GM21717 (cell line): ENCODE measurements around the gene USP10.

ENCODE experiments used
- ATAC-seq: cut with Tn5 transposase; IDR thresholded peaks from one replicate; pipeline ENCODE4 v1.9.1; 2021; ENCODE audit warnings: mild to moderate bottlenecking, moderate library complexity; ENCODE audit not compliant: unreplicated experiment

USP10 gene

DNA sequence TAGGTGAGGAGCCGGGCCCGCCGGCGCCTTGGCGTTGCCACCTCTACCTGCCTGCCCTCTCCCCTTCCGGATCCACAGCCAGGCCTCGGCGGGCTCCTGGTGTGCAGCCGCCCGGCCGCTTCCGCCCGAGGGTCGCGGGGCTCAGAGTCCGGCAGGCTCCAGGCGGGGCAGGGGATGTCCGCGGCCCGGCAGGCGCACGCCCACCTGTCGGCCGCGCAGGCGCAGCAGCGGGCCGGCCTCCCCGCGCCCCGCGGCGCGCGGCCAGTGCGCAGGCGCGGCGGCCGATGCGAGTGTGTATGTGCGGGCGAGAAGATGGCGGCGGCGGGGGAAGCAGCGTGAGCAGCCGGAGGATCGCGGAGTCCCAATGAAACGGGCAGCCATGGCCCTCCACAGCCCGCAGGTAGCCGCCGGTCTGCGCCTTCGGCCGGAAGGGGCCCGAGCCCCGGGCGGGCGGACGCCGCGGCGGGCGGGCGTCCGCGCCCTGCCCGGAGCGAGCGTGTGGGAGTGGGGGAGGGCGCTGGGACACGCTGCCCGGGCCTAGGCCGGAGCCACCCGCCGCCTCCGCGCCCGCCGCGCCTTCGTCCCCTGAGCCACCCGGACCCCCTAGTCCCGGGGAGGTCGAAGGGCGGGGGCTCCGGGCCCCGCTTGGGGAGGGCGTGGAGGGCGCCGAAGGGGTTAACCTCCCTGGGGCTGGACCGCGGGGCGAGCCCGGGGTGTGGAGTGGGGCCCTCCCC is at the start of gene USP10:
Gene USP10 (plus strand): TSS at position 289 of the 734 bp plus-strand sequence. CDS start 91 bp downstream, at position 380.
- peak; percentile 74 for ATAC-seq

- no peak for ATAC-seq
These were observed 49.5 kb upstream of the USP10 start for GRCh38 chr16:84650062-84650991.

- ATAC-seq, result no peak
These were observed 47.2 kb upstream of the USP10 start for GRCh38 chr16:84652566-84652965.

GRCh38 chr16:84654238-84654637 is 45.6 kb upstream of the USP10 start:
- no peak for ATAC-seq

DNA sequence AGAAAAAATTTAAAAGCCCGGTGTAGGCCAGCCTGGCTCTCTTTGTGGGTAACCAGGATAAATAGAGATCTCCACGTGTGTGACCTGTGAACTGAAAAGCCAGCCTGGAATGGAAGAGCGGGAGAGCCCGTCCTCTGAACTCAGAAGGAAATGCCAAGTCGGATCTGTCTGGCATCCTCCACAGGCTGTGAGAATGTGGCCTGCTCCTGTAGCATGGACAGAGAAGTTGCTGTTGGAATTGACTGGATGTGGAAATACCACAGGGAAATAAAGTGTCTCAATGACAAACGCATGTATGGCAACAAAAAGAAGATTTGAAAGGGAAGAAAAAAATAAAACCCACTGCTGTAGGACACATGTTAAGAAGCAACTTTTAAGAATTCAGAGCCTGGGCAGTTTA is 44.8 kb upstream of the USP10 start:
- ATAC-seq, result no peak

- ATAC-seq, result no peak
These were observed 43.2 kb upstream of the USP10 start for GRCh38 chr16:84656649-84657048.

GRCh38 chr16:84657229-84657837 is 42.5 kb upstream of the USP10 start:
- ATAC-seq, result no peak

DNA sequence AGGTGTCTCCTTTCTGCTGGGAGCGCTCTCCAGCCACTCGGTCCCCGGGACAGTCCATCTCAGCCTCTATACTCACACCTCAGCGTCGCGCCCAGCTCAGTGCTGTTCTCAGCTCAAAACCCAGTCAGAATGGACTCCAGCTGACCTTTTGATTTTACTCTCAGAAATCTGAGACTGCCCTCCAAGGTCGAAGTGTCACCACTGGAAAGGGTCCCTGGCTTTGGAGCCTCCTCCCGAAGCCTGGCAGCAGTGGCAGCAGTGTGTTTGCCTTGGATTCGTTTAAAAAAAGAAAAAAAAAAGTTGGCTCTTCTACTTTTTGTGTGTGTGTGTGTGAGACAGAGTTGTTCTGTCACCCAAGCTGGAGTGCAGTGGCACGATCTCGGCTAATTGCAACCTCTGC is 41.1 kb upstream of the USP10 start:
- no peak for ATAC-seq

GRCh38 chr16:84659656-84660300 is 40.0 kb upstream of the USP10 start:
- ATAC-seq, result no peak

DNA sequence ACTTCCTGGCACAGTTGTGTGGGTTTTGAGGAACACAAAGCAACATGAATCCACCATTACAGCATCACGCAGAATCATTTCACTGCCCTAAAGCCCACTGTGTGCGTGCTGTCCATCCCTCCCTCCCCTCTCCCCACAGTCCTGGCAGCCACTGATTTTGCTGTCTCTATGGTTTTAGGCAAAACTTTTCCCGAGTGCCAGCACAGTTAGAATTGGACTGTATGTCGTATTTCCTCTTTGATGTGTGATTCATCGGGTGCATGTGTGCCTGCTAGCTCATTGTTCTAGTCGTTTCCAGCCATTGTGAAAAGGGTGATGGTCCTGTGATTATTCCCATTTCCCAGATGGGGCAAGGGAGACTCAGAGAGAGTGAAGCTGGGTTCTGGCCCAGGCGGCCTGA is 38.8 kb upstream of the USP10 start:
- no peak for ATAC-seq

GRCh38 chr16:84661418-84662060 is 38.3 kb upstream of the USP10 start:
- no peak for ATAC-seq

DNA sequence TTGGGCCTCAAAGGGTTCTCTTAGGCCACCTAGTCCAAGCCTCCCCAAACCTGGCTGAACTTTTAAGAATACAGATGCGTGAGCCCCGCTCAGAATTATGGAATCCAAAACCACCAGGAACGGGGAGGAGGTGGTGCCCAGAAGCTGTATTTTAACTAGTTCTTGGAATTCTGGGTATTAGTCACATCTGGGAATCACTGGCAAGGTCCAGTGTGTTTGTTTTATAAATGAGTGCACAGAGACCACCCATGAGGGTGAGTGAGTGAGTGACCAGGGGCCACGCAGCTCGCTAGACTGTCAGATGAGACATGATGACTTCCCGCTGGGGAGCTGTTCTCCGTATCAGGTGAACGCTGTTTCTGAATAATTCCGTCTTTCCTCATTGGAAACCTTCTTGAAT is 37.3 kb upstream of the USP10 start:
- no peak for ATAC-seq

- peak; percentile 46 for ATAC-seq
These were observed 36.2 kb upstream of the USP10 start for GRCh38 chr16:84663433-84664101.

- ATAC-seq, result no peak
These were observed 34.4 kb upstream of the USP10 start for GRCh38 chr16:84665359-84665758.

DNA sequence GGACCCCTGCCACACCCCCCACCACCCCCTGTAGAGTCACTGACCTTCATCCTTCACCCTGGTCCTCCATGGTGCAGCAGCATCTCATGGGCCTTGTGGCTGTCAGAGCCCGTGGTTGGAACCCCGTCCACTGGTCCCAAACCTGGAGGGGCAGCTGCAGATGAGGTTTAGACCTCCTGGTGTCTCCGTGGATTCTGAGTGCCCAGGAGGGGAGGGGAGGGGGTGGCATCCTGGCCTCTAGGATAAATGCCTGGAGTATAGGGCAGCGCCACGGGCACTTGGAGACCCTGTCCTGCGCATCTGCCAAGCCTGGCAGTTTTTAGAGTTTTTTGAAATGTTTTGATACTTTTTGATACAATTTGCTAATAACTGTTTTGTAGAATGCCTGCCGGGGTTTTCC is 34.0 kb upstream of the USP10 start:
- ATAC-seq, result no peak

DNA sequence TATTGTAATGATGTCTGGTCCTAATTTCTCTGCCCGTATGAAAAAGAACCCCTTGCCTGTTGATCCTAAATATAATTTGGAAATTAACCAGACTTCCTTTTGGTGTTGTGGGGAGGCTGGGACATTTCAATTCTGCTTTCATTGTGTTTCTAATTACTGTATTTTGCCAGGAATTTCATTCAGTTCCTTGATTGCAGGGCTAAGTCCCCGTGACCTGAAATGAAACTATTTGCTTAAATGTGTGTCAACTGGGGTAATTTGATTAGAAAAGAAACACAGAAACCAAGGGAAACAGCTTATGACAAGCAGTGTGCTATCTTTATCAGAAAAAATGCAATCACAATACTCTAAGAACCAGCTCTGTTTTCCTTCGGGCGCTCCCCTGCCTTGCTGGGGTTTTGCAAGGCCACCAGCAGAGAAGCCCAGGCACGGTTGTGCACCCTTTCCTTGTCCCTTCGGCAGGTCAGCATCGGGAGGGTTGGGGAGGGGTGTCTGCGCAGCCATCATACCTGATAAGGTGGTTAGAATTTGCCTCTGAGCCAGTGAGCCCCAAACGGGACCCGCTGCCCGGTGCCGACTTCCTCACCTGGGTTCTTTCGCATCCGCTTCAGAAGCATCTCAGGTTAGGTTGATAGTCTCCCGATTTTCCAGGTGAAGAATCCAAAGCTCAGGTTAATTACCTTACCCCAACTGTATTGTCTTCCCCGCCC is 32.0 kb upstream of the USP10 start:
- no peak for ATAC-seq

GRCh38 chr16:84670063-84670462 is 29.7 kb upstream of the USP10 start:
- no peak for ATAC-seq

DNA sequence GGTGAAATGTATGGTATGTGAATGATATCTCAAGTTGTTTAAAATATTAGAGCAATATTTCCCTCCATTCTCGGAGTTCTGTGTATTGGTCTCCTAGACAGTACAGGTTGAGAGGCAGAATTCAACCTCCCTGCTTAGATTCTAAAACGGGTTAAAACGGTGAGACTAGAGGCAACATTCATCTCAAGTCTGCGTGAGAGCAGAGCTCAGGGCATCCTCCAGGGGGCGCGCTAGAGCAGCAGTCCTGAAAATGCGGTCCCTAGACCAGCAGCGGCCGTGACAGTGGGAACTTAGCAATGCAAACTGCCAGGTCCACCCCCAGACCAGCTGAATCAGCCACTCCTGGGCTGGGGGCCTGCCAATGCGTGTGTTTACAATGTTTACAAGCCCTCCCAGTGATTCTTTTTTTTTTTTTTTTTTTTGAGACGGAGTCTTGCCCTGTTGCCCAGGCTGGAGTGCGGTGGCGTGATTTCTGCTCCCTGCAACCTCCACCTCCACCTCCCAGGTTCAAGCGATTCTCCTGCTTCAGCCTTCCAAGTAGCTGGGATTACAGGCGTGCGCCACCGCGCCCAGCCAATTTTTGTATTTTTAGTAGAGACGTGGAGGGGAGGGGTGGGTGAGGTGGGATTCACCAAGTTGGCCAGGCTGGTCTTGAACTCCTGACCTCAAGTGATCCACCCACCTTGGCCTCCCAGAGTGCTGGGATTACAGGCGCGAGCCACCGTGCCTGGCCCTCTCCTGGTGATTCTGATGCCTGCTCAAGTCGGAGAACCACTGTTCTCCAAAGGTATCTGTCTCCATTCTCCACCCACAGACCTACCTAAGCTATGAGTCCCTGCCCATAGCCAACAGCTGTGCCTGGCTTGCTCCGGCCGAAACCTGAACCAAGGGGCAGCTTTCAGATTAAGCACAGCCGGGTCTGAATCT is 27.3 kb upstream of the USP10 start:
- no peak for ATAC-seq

DNA sequence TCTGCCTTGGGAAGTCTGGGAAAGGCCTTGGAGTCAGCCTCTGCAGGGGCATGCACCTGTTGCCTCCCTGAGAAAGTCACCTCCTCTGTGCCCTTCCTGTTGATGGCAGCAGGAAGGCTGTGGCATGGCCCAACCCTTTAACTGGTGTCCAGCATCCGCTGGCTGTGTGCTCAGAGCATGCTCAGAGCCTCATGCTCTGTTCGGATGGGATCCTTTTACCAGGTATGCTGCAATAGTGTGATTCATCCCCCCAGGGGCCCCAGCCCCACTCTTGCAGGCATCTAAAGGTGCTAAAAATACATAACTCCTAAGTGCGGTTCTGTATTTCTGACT is 26.6 kb upstream of the USP10 start:
- ATAC-seq, result no peak
